Measurements from ENCODE around the gene HTR3E. TPM values are rescaled to one million over a fixed set of nuclear protein-coding genes. Genes with fewer than 3 reads are reported as not detected.

HTR3E gene
- polyA plus RNA-seq, 3 donors: not detected

DNA sequence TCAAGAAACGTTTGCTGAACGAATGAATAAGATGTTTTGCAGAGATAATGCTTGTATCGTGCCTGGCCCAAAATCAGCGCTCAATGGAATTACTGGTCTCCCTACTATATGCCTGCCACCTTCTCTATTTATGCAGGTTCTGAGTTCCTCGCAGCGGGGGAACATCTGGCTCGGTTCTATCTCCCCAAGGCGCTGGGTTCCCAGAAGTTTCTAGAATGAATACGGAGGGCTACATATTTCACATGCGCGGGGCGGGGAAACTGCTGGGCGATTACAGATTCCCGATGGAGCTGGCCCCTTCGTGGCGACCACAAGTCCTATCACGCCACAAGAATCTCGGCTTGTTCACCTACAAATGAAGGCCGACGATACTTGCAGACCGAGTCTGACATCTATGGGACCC is 37.9 kb downstream of the HTR3E start:
- Mint-ChIP-seq H3K4me3 (peak overlapping the region; percentile 94 to 97), H3K27ac (peak overlapping the region; percentile 86 to 93 (median 89)), H3K36me3 (peaks cover 9 to 22% of the 10 kb centered on the region in 2 donors), H3K4me1 (peaks cover 30% of the 10 kb centered on the region), H3K9me3 (no peaks in the 10 kb centered on the region), H3K27me3 (ENCODE audit: low read depth in 3 of 3) (peaks cover 0 to 4% (median 0%) of the 10 kb centered on the region in 3 donors)
- H2AFZ ChIP-seq (ENCODE audit: insufficient read depth, low read depth, low read length, poor library complexity, severe bottlenecking): peak overlapping the region; percentile 94
- peak overlapping the region; percentile 86 for H3K9ac ChIP-seq (ENCODE audit: insufficient read depth, low read length, poor library complexity, severe bottlenecking)
- H3K4me1 ChIP-seq (ENCODE audit: control insufficient read depth in 1 of 2, insufficient read depth in 2 of 2, low read length in 2 of 2): peaks cover 18 to 33% of the 10 kb centered on the region in 2 donors
- peak overlapping the region; percentile 78 to 91 for H3K27ac ChIP-seq (ENCODE audit: low read depth in 1 of 2, low read length in 2 of 2)
- H3K79me2 ChIP-seq (ENCODE audit: insufficient read depth, low read length): peaks cover 39% of the 10 kb centered on the region
- TF ChIP-seq, protein P1, sequence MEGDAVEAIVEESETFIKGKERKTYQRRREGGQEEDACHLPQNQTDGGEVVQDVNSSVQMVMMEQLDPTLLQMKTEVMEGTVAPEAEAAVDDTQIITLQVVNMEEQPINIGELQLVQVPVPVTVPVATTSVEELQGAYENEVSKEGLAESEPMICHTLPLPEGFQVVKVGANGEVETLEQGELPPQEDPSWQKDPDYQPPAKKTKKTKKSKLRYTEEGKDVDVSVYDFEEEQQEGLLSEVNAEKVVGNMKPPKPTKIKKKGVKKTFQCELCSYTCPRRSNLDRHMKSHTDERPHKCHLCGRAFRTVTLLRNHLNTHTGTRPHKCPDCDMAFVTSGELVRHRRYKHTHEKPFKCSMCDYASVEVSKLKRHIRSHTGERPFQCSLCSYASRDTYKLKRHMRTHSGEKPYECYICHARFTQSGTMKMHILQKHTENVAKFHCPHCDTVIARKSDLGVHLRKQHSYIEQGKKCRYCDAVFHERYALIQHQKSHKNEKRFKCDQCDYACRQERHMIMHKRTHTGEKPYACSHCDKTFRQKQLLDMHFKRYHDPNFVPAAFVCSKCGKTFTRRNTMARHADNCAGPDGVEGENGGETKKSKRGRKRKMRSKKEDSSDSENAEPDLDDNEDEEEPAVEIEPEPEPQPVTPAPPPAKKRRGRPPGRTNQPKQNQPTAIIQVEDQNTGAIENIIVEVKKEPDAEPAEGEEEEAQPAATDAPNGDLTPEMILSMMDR (IDR thresholded peaks at IDR 0.05): no peak
- peak overlapping the region; percentile 68 to 96 (median 91) for H3K4me3 ChIP-seq (replicated peaks in 1 of 3; ENCODE audit: low read depth in 2 of 3, low read length in 3 of 3)
- no peaks in the 10 kb centered on the region for H3K9me3 ChIP-seq (replicated peaks in 1 of 2; ENCODE audit: control insufficient read depth in 1 of 2, insufficient read depth in 1 of 2, low read length in 2 of 2)
- H3K27me3 ChIP-seq (ENCODE audit: control insufficient read depth in 2 of 2, insufficient read depth in 2 of 2, low read length in 2 of 2): no peaks in the 10 kb centered on the region
- no peak for DNase-seq
- peaks cover 14% of the 10 kb centered on the region for H4K20me1 ChIP-seq (ENCODE audit: insufficient read depth, low read length)
- peaks cover 9 to 16% of the 10 kb centered on the region in 2 donors for H3K36me3 ChIP-seq (replicated peaks in 1 of 2; ENCODE audit: control insufficient read depth in 1 of 2, insufficient read depth in 2 of 2, low read length in 2 of 2)
- peak overlapping the region; percentile 98 for H3K4me2 ChIP-seq (replicated peaks; ENCODE audit: extremely low read depth, low read length, poor library complexity, severe bottlenecking)
- under 1% methylated on average over 18 of the region's 21 CpGs for WGBS (ENCODE audit: insufficient coverage)
- intact Hi-C loops (cut with micrococcal nuclease): loop anchor here (1.0 to 10.0 kb wide), 6 partner anchors 22 to 240 kb away; partner anchors contain the start of genes ABCC5 (in 2 of the 2), ABCF3 (in 1 of the 2) and AP2M1 (in 1 of the 2)

DNA sequence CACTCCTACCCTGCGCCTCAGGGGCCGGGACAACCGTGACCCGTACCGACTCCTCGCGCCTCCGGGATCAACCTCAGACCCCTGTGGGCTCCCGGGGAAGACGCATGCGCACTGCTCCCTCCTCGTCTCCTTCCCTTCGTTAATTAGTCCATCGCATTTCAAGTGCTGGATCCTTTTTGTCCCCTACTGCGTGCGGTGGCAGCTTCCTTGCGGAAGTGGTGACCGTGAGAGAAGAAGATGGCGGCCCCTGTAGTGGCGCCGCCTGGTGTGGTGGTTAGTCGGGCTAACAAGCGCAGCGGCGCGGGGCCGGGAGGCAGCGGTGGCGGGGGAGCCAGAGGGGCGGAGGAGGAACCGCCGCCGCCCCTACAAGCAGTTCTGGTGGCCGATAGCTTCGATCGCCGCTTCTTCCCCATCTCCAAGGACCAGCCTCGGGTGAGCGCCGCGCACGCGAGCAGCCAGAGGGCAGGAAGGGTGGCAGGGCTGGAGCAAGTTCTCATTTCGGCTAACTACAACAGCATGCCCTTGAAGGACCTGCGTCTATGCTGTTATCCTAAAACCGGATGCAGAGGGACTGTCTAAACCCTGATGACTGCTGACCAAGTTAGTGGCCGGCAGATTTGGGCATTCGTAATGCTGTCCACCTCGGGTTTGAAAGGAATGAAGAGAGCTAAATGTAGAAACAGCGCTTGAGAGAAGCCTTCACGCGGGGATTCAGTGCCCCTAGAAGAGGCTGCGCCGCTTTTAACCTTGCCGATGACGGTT is 38.5 kb downstream of the HTR3E start, which contains the start of gene EIF2B5:
EIF2B5 (plus strand) TSS at position 210 of the 762 bp plus-strand sequence; CDS start at position 238, 28 bp downstream.
- Mint-ChIP-seq H3K4me3 (peak within 1 kb of the TSS; percentile 94 to 97), H3K9me3 (no peaks in the 10 kb centered on the region)
- H3K79me2 ChIP-seq (ENCODE audit: insufficient read depth, low read length): peaks cover 43% of the 10 kb centered on the region

More for the DNA sequence above, 38.5 kb downstream of the HTR3E start, which contains the start of gene EIF2B5:
- H3K4me3 ChIP-seq (replicated peaks in 1 of 3; ENCODE audit: low read depth in 2 of 3, low read length in 3 of 3): peak within 1 kb of the TSS; percentile 68 to 96 (median 91)
- Mint-ChIP-seq H3K27me3 (ENCODE audit: low read depth in 3 of 3) (peaks cover 0 to 4% (median 0%) of the 10 kb centered on the region in 3 donors), H3K27ac (peak within 1 kb of the TSS; percentile 86 to 93 (median 89)), H3K36me3 (peaks cover 14 to 28% of the 10 kb centered on the region in 2 donors), H3K4me1 (peaks cover 30% of the 10 kb centered on the region)
- TF ChIP-seq, protein P1 (IDR thresholded peaks at IDR 0.05): no peak
- peak within 1 kb of the TSS; percentile 94 for H2AFZ ChIP-seq (ENCODE audit: insufficient read depth, low read depth, low read length, poor library complexity, severe bottlenecking)
- H3K9me3 ChIP-seq (replicated peaks in 1 of 2; ENCODE audit: control insufficient read depth in 1 of 2, insufficient read depth in 1 of 2, low read length in 2 of 2): no peaks in the 10 kb centered on the region
- peak; percentile 87 to 90 (median 88) for DNase-seq
- under 1% methylated on average over 53 of the region's 56 CpGs for WGBS (ENCODE audit: insufficient coverage)
- H3K36me3 ChIP-seq (replicated peaks in 1 of 2; ENCODE audit: control insufficient read depth in 1 of 2, insufficient read depth in 2 of 2, low read length in 2 of 2): peaks cover 15 to 22% of the 10 kb centered on the region in 2 donors
- H3K4me2 ChIP-seq (replicated peaks; ENCODE audit: extremely low read depth, low read length, poor library complexity, severe bottlenecking): peak within 1 kb of the TSS; percentile 98
- H3K27me3 ChIP-seq (ENCODE audit: control insufficient read depth in 2 of 2, insufficient read depth in 2 of 2, low read length in 2 of 2): no peaks in the 10 kb centered on the region
- peaks cover 18 to 33% of the 10 kb centered on the region in 2 donors for H3K4me1 ChIP-seq (ENCODE audit: control insufficient read depth in 1 of 2, insufficient read depth in 2 of 2, low read length in 2 of 2)
- peaks cover 19% of the 10 kb centered on the region for H4K20me1 ChIP-seq (ENCODE audit: insufficient read depth, low read length)
- H3K9ac ChIP-seq (ENCODE audit: insufficient read depth, low read length, poor library complexity, severe bottlenecking): peak within 1 kb of the TSS; percentile 86
- intact Hi-C loops (cut with micrococcal nuclease): loop anchor here (1.0 to 10.0 kb wide), 4 partner anchors 21 to 241 kb away; partner anchors contain the start of gene ABCC5 (in 2 of the 2)
- peak within 1 kb of the TSS; percentile 78 to 91 for H3K27ac ChIP-seq (ENCODE audit: low read depth in 1 of 2, low read length in 2 of 2)

Measured in CD14-positive monocyte (primary cell).